Measurements from ENCODE around the gene UNC93A.
"Not testable (repeated sequence)": the region's sequence is repeated elsewhere in the genome, so short reads cannot be mapped to it uniquely, and the experiment has no call there.

UNC93A gene

GRCh38 chr6:167247814-167248595 lies 43.1 kb upstream of the UNC93A start:
- no peak for DNase-seq (ENCODE audit: low read depth)
- TF ChIP-seq, protein P1, sequence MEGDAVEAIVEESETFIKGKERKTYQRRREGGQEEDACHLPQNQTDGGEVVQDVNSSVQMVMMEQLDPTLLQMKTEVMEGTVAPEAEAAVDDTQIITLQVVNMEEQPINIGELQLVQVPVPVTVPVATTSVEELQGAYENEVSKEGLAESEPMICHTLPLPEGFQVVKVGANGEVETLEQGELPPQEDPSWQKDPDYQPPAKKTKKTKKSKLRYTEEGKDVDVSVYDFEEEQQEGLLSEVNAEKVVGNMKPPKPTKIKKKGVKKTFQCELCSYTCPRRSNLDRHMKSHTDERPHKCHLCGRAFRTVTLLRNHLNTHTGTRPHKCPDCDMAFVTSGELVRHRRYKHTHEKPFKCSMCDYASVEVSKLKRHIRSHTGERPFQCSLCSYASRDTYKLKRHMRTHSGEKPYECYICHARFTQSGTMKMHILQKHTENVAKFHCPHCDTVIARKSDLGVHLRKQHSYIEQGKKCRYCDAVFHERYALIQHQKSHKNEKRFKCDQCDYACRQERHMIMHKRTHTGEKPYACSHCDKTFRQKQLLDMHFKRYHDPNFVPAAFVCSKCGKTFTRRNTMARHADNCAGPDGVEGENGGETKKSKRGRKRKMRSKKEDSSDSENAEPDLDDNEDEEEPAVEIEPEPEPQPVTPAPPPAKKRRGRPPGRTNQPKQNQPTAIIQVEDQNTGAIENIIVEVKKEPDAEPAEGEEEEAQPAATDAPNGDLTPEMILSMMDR (IDR thresholded peaks at IDR 0.05; ENCODE audit: low read depth, low read length, missing control alignments) = no peak
- no peak overlapping the region for H3K4me3 ChIP-seq (ENCODE audit: low read depth, low read length)

GRCh38 chr6:167248878-167249455 lies 42.1 kb upstream of the UNC93A start:
- DNase-seq (ENCODE audit: low read depth); H3K4me3 ChIP-seq (ENCODE audit: low read depth, low read length): not testable (repeated sequence)

GRCh38 chr6:167252271-167252670 lies 38.8 kb upstream of the UNC93A start:
- TF ChIP-seq, protein P1 (IDR thresholded peaks at IDR 0.05; ENCODE audit: low read depth, low read length, missing control alignments) = no peak
- no peak for DNase-seq (ENCODE audit: low read depth)
- H3K4me3 ChIP-seq (ENCODE audit: low read depth, low read length) = no peak overlapping the region

DNA sequence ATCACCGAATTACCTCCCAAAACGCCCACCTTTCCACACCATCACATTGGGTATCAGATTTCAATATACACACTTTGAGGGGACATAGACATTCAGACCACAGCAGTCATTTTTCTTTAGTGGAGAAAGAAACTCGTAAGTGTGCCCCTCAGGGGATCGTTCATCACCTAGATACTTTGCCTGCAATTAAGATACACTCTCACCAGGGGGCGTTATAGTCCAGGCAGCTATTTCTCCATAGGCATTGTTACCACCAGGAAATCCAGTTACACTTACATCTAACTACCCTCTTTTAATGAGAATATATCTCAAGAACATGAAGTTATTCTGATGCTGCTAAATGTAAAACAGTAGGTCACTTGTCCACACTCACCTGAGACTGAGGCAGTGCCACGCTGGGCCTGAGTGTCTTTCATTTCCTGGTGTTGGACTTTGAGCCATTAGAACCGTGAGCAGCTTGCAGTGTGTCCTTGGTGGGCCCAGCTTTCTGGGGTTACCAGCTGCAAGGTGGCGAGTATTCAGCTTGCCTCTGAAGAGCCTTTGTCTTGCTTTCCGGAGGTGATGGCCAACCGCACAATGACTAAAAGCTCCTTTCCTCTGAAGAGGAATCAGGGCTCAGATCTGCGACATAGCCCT lies 35.1 kb upstream of the UNC93A start:
- no peak for DNase-seq (ENCODE audit: low read depth)
- H3K4me3 ChIP-seq (ENCODE audit: low read depth, low read length) = no peak overlapping the region
- TF ChIP-seq, protein P1 (IDR thresholded peaks at IDR 0.05; ENCODE audit: low read depth, low read length, missing control alignments) = peak; percentile 25

- TF ChIP-seq, protein P1 (IDR thresholded peaks at IDR 0.05; ENCODE audit: low read depth, low read length, missing control alignments) = no peak
- no peak for DNase-seq (ENCODE audit: low read depth)
- H3K4me3 ChIP-seq (ENCODE audit: low read depth, low read length) = no peak overlapping the region
These were observed 32.5 kb upstream of the UNC93A start for GRCh38 chr6:167258646-167259045.

DNA sequence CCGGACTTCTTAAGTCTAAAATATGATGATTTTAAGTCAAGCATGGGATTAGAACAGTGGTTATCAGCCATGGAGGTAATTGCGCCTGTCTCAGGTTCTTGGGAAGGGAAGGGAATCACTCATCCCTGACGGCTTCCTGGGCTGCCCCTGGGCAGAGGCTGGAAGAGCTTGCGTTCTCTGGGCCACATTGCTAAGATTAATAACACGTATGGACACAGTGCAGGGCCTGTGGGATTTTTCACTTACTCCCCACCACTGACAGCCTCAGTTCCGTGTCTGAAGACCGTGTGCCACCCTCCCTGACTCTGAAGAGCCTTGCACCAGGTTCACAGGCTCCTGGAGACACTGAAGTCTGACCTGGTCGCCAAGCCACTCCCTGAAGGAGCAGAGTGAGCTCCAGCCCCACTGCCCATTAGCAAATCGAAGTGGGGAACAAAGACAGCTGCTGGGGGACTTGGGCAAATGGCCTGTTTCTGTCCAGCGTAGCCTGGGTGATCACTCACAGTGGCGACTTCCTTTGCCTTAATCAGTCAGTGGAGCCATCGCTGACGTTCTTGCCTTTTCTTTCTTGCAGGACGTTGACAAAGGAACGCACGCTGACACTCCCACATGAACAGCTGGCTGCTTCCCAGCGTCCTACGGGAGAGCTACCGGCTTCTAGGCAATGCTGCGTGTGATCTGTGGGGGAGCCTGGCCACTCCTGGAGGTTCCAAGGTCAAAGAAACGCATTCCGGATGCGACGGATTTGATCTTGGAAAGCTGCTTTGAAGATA lies 24.9 kb upstream of the UNC93A start:
- not testable (repeated sequence) for H3K4me3 ChIP-seq (ENCODE audit: low read depth, low read length); DNase-seq (ENCODE audit: low read depth)

- no peak for DNase-seq (ENCODE audit: low read depth)
These were observed 24.1 kb upstream of the UNC93A start for GRCh38 chr6:167266830-167267555.

DNA sequence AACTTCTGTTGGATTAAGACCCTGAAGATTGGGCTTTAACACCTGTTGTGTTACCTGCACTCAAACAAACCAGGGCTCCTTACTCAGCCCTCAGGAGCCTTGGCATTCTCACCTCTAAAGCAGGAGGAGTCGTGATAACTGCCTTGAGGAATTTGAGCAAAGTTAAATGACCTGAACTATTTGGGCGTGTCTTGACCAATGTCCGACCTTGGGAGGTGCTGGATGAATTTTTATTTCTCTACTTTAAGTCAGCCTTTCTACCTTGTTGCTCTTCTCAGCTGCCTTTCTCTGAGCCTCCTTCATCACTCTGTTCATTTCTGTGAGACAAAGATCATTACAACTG lies 23.6 kb upstream of the UNC93A start:
- DNase-seq (ENCODE audit: low read depth); H3K4me3 ChIP-seq (ENCODE audit: low read depth, low read length): not testable (repeated sequence)

More at GRCh38 chr6:167266830-167267555, 24.1 kb upstream of the UNC93A start:
- TF ChIP-seq, protein P1 (IDR thresholded peaks at IDR 0.05; ENCODE audit: low read depth, low read length, missing control alignments) = no peak
- no peak overlapping the region for H3K4me3 ChIP-seq (ENCODE audit: low read depth, low read length)
